NCI-H446 treated with DMSO at 0.1 percent for 48 hours (cell line): Measurements from ENCODE around the gene TIGD3.
A peak's percentile ranks its signal among the peaks of the same experiment; 100 is the strongest.

Experiments used
- DNase-seq: peaks from one replicate; lab custom pipeline; 2025; lab: John Stamatoyannopoulos, UW

The TIGD3 gene

DNA sequence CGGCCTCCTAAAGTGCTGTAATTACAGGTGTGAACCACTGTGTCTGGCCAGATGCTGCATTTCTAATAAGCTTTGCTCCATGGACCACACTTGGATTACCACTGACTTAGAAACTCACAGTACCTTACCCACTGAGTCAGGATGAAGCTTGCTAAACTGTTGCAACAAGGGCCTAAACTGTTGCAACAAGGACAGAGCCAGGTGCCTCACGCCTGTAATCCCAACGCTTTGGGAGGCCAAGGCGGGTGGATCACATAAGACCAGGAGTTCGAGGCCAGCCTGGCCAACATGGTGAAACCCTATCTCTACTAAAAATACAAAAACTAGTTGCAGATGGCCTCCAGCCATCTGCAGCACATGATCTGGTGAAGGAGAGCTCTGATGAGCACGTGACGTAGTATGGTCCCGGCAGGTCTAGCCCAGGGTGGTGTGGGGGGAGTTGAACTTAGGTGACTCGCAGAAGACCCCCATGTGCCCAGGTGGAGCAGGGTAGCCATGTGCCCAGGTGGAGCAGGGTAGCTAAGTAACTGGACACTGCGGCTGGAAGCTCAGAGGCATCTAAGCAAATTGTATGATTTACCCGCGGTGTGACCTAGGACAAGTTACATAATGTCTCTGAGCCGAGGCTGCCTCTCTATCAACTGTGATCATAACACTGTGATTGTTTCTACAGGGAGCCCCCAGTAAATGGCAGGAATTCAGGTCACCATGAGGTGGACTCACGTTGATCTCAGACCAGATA lies 19.5 kb downstream of the TIGD3 start:
- DNase-seq = no peak

DNA sequence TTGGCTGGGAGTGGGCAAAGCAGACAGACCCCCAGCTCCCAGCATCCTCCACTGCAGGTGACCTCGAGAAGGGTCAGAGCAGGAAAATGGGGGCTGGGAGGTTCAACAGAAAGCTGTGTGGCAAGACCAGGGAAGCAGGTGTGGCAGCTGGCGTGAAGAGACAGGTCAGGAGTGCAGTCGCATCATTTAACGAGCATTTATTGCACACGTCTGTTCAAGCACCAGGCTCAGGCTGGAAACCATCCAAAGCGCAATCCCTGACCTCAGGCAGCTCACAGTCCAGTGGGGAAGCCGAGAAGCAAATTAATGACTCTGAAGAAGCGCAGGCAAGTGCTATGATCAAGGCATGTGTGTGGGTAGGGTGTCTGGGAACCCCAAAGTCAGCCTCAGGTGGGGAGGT lies 20.5 kb downstream of the TIGD3 start:
- DNase-seq = no peak

DNA sequence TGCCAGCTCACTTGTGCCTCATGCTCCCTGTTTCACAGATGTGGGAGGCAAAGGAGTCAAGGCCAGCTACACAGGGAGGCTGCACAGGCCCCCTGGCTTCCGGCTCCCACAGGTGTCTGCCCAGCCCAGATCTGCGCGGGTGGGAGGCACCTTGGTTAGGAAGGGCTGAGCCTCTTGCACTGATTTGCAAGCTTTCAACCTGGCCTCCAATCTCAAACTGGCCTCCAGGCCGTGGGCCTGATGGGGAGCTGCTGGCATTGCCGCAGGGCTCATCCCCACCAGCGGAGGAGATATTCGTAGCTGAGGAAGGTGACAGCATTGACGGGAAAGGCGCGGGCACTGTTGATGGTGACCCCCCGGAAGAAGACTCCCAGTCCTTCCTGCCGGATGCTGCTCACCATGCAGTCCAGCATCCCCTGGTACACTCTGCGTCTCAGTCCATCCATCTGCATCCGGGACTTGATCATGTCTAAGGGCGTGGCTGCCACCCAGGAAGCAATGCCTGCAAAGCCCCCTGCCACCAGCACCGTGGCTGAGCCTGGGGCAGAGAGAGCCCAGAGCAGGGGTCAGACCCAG lies 21.7 kb downstream of the TIGD3 start:
- no peak for DNase-seq

DNA sequence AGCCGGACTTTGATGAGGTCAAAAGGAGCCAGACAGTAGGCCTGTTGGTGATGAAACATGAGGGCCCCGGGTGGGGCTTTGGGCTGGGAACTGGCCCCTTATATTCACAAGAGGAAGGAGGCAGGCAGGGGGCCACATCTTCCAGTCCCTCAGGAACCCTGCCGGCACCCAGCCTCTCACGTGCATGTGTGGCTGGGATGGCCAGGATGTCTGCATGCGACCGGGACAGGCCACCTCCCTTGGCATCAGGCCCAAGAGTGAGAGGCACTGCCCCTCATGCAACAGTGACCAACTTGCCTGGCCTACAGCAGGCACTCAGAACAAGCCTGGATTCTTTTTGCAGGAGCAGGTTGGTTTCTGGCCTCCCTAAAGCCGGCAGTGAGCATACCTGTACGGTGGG lies 22.5 kb downstream of the TIGD3 start:
- DNase-seq = no peak

DNA sequence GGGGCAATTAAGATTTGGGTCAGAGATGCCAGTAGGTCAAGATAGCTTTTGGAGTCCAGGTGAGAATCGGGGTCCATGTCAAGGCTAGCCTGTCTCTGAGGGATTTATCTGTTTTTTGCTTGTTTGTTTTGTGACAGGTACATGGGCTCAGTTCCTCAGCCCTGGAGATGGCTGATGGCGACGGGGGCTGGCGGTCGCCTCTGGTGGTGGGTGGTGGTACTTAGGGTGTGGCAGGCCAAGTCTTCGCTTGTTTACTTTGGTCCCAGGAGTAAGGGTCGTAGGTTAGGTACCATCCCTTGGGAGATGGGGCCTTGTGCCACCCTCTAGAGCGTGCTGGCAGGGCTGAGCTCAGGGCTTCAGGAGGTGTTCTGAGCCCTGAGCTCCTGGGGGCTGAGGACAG lies 23.2 kb downstream of the TIGD3 start:
- no peak for DNase-seq

DNA sequence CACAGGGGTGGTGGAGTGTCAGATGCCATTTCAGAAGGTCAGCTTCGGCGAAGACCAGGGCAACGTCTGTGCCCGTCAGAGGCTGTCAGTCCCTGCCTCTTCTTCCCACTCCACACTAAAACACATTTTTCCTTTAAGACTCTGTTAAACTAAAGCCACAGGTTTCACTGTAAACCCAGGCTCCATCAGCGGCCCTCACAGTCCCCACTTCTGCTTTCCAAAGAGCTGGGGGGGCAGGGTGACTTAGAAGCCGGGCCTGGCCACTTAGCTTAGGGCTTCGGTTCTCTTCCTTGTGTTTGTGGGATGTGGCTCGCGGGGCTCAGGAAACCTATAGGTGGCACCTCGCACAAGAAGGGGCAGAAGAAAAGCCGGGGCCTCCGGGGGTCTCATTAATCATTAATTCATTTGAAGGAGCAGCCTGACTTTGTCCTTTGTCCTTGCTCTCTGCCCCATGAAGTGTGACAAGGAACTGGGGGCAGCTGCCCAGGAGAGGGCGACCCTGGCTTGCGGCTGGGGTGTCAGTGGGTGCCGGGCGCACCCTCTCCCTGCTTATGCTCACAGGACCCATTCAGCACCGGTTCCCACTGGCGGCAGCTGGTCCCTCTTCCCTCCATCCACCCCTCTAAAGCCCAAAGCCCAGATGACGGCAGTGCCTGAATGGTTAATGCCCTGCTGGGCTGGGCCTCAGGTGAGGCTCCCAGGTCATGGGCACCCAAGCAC lies 23.8 kb downstream of the TIGD3 start:
- DNase-seq = no peak

DNA sequence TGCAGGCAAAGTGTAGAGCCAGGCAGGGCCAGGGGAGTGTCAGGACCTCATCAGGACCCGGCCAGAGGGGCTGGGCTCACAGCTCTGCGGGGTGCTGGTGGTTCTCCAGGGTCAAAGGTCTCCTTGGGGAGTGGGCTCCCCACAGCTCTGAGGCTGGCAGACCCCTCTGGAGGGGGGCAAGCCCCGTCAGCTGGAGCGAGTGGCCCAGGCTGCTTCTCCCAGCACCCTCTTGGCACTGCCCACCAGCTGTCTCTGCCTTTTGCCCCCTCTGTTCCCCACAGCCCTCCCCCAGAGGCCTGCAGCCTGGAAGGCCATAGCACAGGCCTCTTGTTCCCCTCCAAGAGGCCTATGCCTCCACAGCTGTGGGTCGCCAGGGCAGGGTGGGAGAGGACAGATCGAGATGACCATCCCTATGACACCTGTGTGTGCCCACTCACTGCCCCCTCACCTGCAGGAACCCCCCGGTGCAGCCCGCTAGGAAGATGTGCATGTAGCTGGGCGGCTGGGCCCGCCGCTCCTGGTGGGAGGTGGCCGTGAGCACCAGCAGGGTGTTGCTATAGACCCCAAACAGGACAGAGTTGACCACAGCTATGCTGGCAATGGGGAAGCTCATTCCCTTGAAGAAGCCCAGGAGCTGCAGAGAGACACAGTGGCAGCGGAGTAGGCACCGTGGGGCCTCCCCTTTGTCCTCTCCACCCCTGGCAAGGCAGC lies 24.5 kb downstream of the TIGD3 start:
- DNase-seq = no peak

DNA sequence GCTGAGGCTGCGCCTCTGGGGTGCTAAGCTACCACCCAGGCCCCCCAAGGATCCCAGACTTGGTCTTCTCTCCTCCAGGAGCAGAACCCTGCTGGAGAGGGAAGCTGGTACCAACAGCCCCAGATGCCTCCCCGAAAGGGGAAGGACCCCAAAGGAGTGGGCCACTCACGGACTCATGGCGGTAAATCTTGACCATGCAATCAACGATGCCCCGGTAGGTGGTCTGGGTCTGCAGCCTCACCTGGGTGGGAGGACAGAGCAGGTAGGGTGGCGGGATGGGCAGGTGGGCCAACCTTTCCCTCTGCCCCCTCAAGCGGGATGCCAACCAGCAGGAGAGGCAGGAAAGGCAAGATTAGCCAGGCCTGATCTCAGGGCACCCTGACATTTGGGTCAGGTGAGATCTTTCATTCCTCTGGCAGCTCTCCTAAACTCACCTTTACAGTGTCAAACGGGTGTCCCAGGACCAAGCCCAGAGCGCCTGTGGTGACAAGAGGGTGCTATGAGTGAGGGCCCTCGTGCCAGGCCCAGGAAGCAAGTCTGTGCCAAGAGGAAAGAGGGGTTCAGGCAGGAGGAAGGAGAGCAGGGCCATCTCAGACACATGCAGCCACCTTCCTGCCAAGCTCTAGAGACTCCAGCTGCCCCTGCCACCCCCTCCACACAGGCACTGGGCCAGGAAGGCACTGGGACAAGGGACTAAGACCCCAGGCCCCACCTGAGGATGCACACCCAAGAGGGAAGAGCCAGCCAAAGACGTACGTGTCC lies 25.3 kb downstream of the TIGD3 start:
- no peak for DNase-seq

DNA sequence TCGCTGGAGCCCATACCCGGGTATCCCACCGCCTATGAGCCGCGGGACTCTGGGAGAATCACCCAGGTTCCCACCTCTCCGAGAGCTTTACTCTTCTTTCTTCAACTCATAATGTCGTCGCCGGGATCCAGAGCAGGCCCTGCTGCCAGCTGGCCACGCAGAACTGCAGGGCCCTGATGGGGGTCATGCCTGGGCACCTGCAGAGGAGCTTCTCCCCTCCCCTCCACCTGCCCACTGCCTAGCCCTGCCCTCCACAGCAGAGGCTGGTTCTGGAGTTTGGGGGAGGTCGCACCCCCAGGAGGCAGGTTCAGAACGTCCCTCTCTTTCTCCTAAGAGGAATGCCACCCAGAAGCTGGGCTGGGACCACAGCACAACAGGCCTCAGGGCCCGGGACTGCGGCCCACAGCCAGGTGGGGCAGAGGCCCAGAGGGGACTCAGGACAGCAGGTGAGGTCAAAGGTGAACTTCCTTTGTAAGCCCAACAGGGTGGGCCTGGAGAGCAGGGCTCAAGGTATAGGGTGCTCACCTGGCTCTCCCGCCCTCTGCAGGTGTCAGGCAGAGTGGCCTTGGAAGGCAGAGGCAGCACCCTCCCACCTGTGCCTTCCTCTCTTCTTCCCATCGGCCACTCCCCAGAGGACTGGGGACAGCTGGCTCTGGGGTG lies 26.0 kb downstream of the TIGD3 start:
- DNase-seq = no peak

DNA sequence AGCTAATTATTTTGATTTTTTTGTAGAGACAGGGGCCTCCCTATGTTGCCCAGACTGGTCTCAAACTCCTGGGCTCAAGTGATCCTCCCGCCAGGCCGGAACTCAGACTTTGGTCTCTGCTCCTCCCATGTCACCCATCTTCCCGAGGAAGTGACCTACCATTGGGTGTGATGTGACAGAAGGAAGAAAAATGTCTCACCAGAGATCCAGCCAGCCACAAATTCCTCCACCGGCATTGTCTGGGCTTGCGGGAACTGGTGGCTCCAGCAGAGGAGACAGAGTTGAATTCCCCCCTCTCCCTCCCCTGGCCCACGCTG lies 27.1 kb downstream of the TIGD3 start:
- no peak for DNase-seq

DNA sequence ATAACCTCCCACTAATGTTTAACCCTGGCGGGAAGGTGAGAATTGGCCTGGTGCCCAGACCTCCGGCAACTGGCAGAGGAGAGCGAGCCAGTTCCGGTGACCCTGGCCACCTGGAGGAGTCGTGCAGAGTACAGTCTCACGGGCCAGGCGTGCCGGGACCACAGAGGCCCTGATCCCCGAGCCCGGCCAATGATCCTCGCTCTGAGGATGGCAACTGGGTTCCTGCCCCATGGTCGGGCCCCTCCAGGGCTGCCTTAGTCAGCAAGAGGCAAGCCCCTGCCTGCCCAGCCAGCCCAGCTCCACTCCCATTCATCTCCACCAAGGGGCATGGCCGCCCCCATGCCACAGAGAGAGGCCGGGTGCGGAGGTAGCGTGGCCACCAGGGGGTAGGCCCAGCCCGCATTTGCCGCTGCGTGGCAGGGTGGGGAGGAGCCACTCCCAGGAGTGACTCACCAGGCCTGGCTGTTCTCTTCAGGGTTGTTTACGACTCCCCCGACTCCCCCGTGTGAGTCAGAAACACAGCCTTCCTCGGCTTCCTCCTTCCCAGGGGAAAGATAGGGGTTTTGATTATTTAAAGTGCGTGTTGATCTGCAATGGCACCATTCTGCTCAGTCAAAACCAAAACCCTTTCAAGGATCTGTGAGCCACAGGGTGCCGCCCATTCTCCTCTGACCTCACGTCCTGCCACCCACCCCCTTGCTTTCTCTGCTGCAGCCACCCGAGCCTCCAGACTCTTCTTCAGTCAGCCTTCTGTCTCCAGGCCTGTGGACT lies 27.7 kb downstream of the TIGD3 start, which contains the start of gene SLC25A45:
Gene SLC25A45, minus strand, starts transcription at position 614 of the 771 bp plus-strand sequence. CDS start 695 bp downstream, outside the sequence.
- peak; percentile 91 for DNase-seq

DNA sequence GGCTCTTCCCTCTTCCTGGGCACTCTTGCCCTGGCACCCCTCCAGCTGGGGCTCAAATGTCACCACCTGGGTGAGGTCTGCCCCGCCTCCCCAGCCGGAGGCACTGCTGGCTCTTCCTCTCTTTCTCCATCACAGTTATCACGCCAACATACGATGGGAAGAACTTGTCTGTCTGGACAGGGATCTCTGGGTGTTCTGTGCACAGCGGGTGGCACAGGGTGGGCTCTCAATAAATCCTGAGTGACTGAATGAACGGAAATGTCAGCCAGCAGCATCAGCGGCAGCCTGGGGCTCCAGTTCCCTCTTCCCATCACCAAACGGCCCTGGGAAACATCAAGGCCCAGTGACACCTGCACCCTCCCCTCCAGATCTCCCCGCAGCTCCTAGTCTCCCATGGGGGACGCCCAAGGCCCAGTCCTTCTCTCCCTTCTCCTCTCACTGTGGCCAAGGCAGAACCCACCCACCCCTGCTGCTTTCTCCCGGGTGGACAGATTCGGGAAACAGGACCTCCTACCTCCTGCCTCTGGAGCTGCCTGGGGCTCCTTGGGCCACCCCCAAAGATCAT lies 28.3 kb downstream of the TIGD3 start:
- DNase-seq = no peak

DNA sequence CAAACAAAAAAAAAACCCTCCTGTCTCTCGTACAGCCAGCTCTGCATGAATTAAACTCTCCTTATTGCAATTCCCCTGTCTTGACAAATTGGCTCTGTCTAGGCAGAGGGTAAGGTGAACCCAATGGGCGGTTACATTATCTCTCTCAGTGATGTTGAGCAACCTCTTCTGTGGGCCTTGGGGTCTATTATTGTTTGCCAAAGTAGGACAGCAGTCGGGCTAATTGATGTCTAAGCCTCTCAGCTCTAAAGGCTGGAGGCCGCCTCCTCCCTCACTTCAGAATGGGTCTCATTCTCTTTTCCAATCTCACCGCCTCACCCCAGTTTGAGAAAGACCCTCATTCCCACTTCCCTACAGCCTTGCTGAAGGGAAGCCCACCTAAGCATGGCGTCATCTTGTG lies 29.2 kb downstream of the TIGD3 start:
- DNase-seq = no peak

DNA sequence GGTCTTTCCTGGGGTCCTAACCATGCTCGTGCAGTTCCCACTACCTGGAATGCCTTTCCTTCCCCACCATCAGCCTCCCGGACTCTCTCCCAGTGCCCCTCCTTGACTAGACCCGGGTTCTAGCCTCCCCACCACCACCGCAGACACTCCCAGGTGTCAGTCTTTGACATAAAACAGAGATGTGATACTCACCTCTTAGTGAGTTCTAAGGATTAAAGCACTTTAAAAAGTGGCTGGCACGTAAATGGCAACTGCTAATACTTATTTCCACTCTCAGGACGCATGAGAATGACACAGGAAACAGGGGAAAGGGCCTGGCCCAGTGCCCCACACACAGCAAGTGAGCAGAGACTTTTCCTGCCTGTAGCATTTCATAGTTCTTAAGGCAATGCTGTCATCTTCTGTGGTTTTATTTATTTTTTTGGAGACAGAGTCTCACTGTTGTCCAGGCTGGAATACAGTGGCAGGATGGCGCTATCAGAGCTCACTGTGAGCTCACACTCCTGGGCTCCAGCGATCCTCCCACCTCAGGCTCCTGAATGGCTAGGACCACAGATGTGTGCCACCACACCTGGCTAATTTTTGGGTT lies 29.8 kb downstream of the TIGD3 start:
- no peak for DNase-seq

DNA sequence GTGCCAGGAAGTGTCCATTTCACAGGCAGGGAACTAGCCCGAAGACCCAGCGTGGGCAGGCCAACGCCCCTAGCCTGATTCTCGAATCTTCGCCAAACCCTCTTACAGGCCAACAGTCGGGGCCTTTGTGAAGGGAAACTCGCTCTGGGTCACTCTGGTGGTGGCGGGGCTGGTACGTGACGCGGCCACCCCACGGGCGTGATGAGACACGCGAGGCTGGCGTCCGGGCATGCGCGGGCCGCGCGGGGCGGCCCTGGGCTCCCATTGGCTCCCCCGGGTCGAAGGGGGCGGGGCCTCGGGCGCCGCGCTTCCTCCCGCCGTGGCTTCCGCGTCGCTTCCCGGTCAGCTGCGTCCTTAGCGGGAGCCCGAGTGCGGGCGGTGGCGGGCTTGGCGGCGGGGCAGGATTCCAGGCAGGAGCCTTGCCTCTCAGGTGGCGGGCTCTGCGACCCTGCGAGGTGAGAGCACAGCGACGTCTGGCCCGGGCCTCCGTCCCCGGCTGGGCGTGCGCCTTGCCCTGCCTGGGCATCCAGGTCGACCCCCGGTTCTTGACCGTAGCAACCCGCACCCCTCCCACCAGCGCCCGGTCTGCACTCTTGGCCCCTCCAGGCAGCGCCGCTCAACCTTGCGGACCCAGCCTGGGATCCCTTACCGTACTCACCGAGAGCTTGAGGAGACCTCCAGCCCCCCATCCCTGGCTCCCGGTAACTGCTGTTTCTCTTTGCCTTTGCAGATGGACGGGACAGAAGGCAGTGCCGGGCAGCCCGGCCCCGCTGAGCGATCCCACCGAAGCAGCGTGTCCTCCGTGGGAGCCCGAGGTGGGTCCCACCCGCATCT lies 32.0 kb downstream of the TIGD3 start, which contains the start of gene FRMD8:
Gene FRMD8, plus strand, starts transcription at position 331 of the 834 bp plus-strand sequence. Its CDS starts 400 bp downstream, at position 731.
- DNase-seq = peak; percentile 51

DNA sequence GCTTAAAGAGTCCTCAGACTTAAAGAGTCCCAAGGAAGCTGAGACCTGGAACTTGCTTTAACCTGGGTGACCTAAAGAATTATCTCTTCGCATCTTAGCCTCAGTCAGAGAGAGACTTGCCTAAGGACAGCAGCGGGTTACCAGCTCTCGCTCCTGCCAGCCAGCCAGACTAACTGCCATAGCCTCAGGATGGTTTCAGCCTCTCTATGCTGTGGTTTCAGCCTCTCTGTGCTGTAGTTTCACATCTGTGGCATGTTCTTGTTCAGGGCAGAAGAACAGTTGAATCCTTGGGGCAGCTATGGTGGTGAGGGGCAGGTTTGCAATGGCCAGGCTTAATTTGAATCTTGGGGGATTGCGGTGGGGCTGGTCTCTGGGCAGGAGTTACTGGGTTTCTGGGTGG lies 34.2 kb downstream of the TIGD3 start:
- DNase-seq = no peak

DNA sequence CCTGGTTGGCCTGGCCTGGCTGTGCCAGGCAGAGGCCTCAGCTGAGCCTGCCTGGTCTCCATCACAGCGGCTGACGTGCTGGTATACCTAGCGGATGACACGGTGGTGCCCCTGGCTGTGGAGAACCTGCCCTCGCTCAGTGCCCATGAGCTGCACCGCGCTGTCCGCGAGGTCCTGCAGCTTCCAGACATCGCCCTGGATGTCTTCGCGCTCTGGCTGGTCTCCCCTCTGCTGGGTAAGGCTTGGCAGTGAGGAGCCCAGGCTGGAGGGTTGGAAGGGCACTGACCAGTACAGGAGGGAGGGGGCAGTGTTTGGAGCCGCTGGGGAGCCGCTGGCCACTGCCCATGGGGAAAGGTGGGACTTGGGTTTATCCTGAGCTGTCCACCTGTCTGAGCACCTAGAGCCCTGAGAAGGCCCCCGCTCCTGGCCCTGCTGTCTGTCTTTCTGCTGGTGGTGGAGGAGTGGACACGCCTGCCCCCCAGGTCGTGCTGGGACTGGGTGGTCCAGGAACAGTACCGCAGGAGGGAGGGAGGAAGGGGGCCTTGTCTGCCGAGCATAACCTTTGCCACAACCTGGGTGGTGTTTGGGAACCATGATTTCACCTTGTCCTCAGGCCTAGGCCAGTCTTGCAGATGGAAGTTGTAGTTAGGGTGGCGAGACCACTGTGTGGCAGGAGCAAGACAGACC lies 34.9 kb downstream of the TIGD3 start:
- no peak for DNase-seq
